GM12878 (cell line): Measurements from ENCODE around the gene HTATIP2. TPM values are rescaled to one million over a fixed set of nuclear protein-coding genes. Genes with fewer than 3 reads are reported as not detected.
A peak's percentile ranks its signal among the peaks of the same experiment; 100 is the strongest.

Experiments used
- ATAC-seq: fragments of 200-7000 bp; cut with Tn5 transposase; 3 replicates; pipeline ENCODE4 v1.9.1; 2020; ENCODE audit warnings: mild to moderate bottlenecking, moderate library complexity
- BruUV-seq: library from RNA; stranded (reverse); fragments of 400-500 nt; replicated peaks from 2 replicates; lab custom pipeline; 2021; lab: Mats Ljungman, UMichigan
- CTCF ChIA-PET: fragments of 300-600 bp; sonication (Branson Sonifier 250); formaldehyde crosslinking; extraction: SDS; loops from one replicate; lab custom pipeline; 2021; ENCODE audit warnings: inconsistent platforms; lab: Yijun Ruan, JAX
- POLR2A ChIA-PET: fragments of 350-600 bp; formaldehyde crosslinking; extraction: SDS; loops from one replicate; lab custom pipeline; 2021; ENCODE audit warnings: inconsistent platforms; lab: Charles Lee
- RAD21 ChIA-PET: fragments of 300-600 bp; sonication (Branson Sonifier 250); formaldehyde crosslinking; loops from one replicate; lab custom pipeline; 2023; ENCODE audit warnings: antibody characterized with exemption; ENCODE audit not compliant: unreplicated experiment; lab: Charles Lee
- SMC1A ChIA-PET: fragments of 300-600 bp; sonication (Branson Sonifier 250); formaldehyde crosslinking; loops from one replicate; lab custom pipeline; 2023; ENCODE audit not compliant: unreplicated experiment, uncharacterized antibody; lab: Charles Lee
- DNase-seq: peaks from one replicate; pipeline ENCODE4 v3.0.0-alpha.2; 2011; ENCODE audit warnings: low read depth, low spot score
- FAIRE-seq: peaks from 3 replicates; lab custom pipeline; 2011; peaks lifted over from hg19 to GRCh38; lab: Jason Lieb, UNC
- H2AFZ ChIP-seq: 2 replicates; pipeline ENCODE4 v1.6.0; 2011; ENCODE audit warnings: low read depth, low read length, control low read depth; ENCODE audit not compliant: control insufficient read depth
- H3K27ac ChIP-seq: 2 replicates; pipeline ENCODE4 v1.5.1; 2011; ENCODE audit warnings: control low read depth; ENCODE audit not compliant: control insufficient read depth, insufficient read depth
- H3K27me3 ChIP-seq, 2 experiments: replicated peaks in 1 of 2; 2 replicates each; pipeline versions ENCODE4 v1.6.0 to v1.6.1; 2011; ENCODE audit warnings: low read length in 1 of 2; ENCODE audit not compliant: control insufficient read depth in 2 of 2, insufficient read depth in 2 of 2
- H3K36me3 ChIP-seq, 2 experiments: 2 replicates each; pipeline ENCODE4 v1.5.1; 2011; ENCODE audit warnings: low read length in 1 of 2; ENCODE audit not compliant: control insufficient read depth in 2 of 2, insufficient read depth in 2 of 2
- H3K4me1 ChIP-seq: 2 replicates; pipeline ENCODE4 v1.6.1; 2011; ENCODE audit warnings: mild to moderate bottlenecking, low read length, moderate library complexity, mixed read lengths; ENCODE audit not compliant: control insufficient read depth, insufficient read depth
- H3K4me2 ChIP-seq: 2 replicates; pipeline ENCODE4 v1.6.0; 2011; ENCODE audit warnings: control low read depth; ENCODE audit not compliant: control insufficient read depth, insufficient read depth
- H3K4me3 ChIP-seq: fragments of 200-600 bp; sonication (generic); 2 replicates; pipeline ENCODE4 v1.5.1; 2016
- H3K79me2 ChIP-seq: 2 replicates; pipeline ENCODE4 v1.6.0; 2011; ENCODE audit warnings: low read length; ENCODE audit not compliant: control insufficient read depth, insufficient read depth
- H3K9ac ChIP-seq: 2 replicates; pipeline ENCODE4 v1.8.0; 2011; ENCODE audit warnings: low read length, control low read depth, mixed read lengths; ENCODE audit not compliant: control insufficient read depth, insufficient read depth
- H3K9me3 ChIP-seq: replicated peaks from 3 replicates; pipeline ENCODE4 v1.5.1; 2011; ENCODE audit warnings: mild to moderate bottlenecking, low read length; ENCODE audit not compliant: control insufficient read depth, insufficient read depth
- H4K20me1 ChIP-seq: 2 replicates; pipeline ENCODE4 v1.6.0; 2011; ENCODE audit not compliant: control insufficient read depth, insufficient read depth
- BCLAF1 ChIP-seq: fragments of 450-650 bp; IDR thresholded peaks from 2 replicates; pipeline ENCODE4 v1.6.1; 2017; ENCODE audit warnings: antibody characterized with exemption, mild to moderate bottlenecking, moderate library complexity
- CEBPB ChIP-seq, 2 experiments: fragments of 150-350 bp in 1 of 2; IDR thresholded peaks; 2 replicates each; pipeline ENCODE4 v1.6.1; 2012 to 2014; ENCODE audit warnings: low read depth in 2 of 2, low read length in 2 of 2, borderline replicate concordance in 1 of 2, inconsistent platforms in 1 of 2
- EP300 ChIP-seq, 2 experiments: fragments of 150-350 bp in 1 of 2; IDR thresholded peaks; 2 replicates each; pipeline ENCODE4 v1.6.1; 2011 to 2012; ENCODE audit warnings: low read depth in 2 of 2, low read length in 2 of 2, borderline replicate concordance in 1 of 2, improper control_type of control experiment in 1 of 2, inconsistent platforms in 1 of 2; ENCODE audit not compliant: control insufficient read depth in 1 of 2
- KDM1A ChIP-seq: fragments of 200-600 bp; sonication (generic); IDR thresholded peaks from 2 replicates; pipeline ENCODE4 v1.6.1; 2016; ENCODE audit warnings: borderline replicate concordance
- NFXL1 ChIP-seq: fragments of 450-650 bp; IDR thresholded peaks from 2 replicates; pipeline ENCODE4 v1.6.1; 2017; ENCODE audit warnings: antibody characterized with exemption, mild to moderate bottlenecking, borderline replicate concordance
- NFYB ChIP-seq: IDR thresholded peaks from 2 replicates; pipeline ENCODE4 v1.6.1; 2011; ENCODE audit warnings: low read depth, mild to moderate bottlenecking, low read length, improper control_type of control experiment, moderate library complexity; ENCODE audit not compliant: insufficient read depth
- PRDM15 ChIP-seq: fragments of 450-650 bp; formaldehyde crosslinking; IDR thresholded peaks from 2 replicates; pipeline ENCODE4 v1.4.0; 2020; ENCODE audit warnings: mild to moderate bottlenecking, moderate library complexity
- USF1 ChIP-seq: IDR thresholded peaks from 2 replicates; pipeline ENCODE4 v1.6.1; 2011; ENCODE audit warnings: borderline replicate concordance, low read depth, mild to moderate bottlenecking, moderate library complexity, mixed read lengths, low read length; ENCODE audit not compliant: insufficient read depth; ENCODE audit errors: extremely low read length
- ZBTB33 ChIP-seq: fragments of 450-650 bp; IDR thresholded peaks from 2 replicates; pipeline ENCODE4 v1.6.1; 2017; ENCODE audit warnings: mild to moderate bottlenecking
- ZSCAN29 ChIP-seq: fragments of 450-650 bp; IDR thresholded peaks from 2 replicates; pipeline ENCODE4 v1.6.1; 2017; ENCODE audit warnings: mild to moderate bottlenecking, moderate library complexity
- WGBS: methylation state at CpG from one replicate; pipeline ENCODE4 v1.1.6; 2016; ENCODE audit warnings: low lambda C conversion rate; ENCODE audit not compliant: insufficient replicate concordance, insufficient coverage; ENCODE audit errors: missing lambda C conversion rate; 5-methylcytosine and 5-hydroxymethylcytosine counted together
- in situ Hi-C: fragments of 300-500 bp; cut with MboI; formaldehyde crosslinking; loops from 9 replicates; pipeline ENCODE4 v1.14.3; 2018; ENCODE audit warnings: mixed read lengths
- intact Hi-C: fragments of 100-400 bp; cut with micrococcal nuclease; formaldehyde crosslinking; loops from one replicate; pipeline ENCODE4 v1.14.2; 2022; ENCODE audit not compliant: unreplicated experiment
- polyA plus RNA-seq, 11 experiments: library from polyadenylated mRNA; depleted of rRNA in 4 of 11; unstranded in 6 of 11; stranded (reverse) in 5 of 11; fragments of >200 nt; fragmentation: Nextera tagmentation in 4 of 11; fragmentation: Illumina TruSeq in 1 of 11; extraction: Ambion mirVana in 4 of 11; extraction: Trizol in 1 of 11; gene quantifications; 1 replicate in 1 of 11; 2 replicates in 10 of 11; pipeline versions ENCODE4 v1.2.1 to v1.2.3, GENCODE V29; 2011 to 2016; ENCODE audit warnings: inconsistent platforms in 2 of 11, missing spikeins in 2 of 11, low read depth in 1 of 11
- total RNA-seq, 4 experiments: library from RNA; depleted of rRNA in 3 of 4; stranded (reverse); fragments of >200 nt in 3 of 4; fragmentation: Illumina TruSeq in 1 of 4; extraction: Trizol in 1 of 4; gene quantifications; 2 replicates each; pipeline versions ENCODE4 v1.2.1 to v1.2.3, GENCODE V29; 2013 to 2021

HTATIP2 gene
- total and polyA plus RNA-seq, 10 of the 15 experiments (the other 5 are each of a cell fraction or from before 2014, with no cell fraction given): 25.4 to 58.5 (median 42.2) TPM

- Histone ChIP-seq H3K36me3 (peaks cover 0 to 2% of the 10 kb centered on the region in 2 experiments; a peak in 2 of 4 replicates), H3K9me3 (no peaks in the 10 kb centered on the region), H3K79me2 (peaks cover 22% of the 10 kb centered on the region), H3K9ac (peak within 1 kb of the TSS; percentile 89), H2AFZ (peak within 1 kb of the TSS; percentile 99), H3K27ac (peak within 1 kb of the TSS; percentile 96), H3K27me3 (no peaks in the 10 kb centered on the region), H4K20me1 (no peaks in the 10 kb centered on the region), H3K4me3 (peak within 1 kb of the TSS; percentile 94), H3K4me2 (peak within 1 kb of the TSS; percentile 91), H3K4me1 (no peaks in the 10 kb centered on the region)
- ChIA-PET SMC1A (interaction anchor here (0.8 to 1.4 kb wide), 2 partner anchors 10 to 19 kb away, joined by 3 to 13 read pairs; no protein-coding TSS in a partner anchor), CTCF (interaction anchor here (0.6 to 1.8 kb wide), 5 partner anchors 9 to 227 kb away, joined by 3 to 19 read pairs (median 3); no protein-coding TSS in a partner anchor), POLR2A (no interaction called here), RAD21 (interaction anchor here (0.9 kb wide), 1 partner anchor 119 kb away, joined by 4 read pairs; no protein-coding TSS in a partner anchor)
- in situ Hi-C loops (no loop called here), intact Hi-C loops (loop anchor here (2.0 kb wide), 1 partner anchor 223 kb away; no protein-coding TSS in a partner anchor)
- BruUV-seq: no TSS peak
- FAIRE-seq: peak; percentile 94
- 1% methylated on average over 84 of the region's 96 CpGs for WGBS
- peak; percentile 84 for DNase-seq
- ATAC-seq: peak; percentile 88
- TF ChIP-seq ZSCAN29 (0 out of 2 replicates have a peak, but pooled peaks have one; percentile 44), PRDM15 (CRISPR knock-in tag) (no peak), KDM1A (no peak), NFYB (no peak), BCLAF1 (no peak), NFXL1 (no peak), ZBTB33 (no peak), USF1 (peak; percentile 97), EP300 (IDR thresholded peaks at IDR 0.05; ENCODE audit: borderline replicate concordance in 1 of 2, control insufficient read depth in 1 of 2, low read depth in 2 of 2, low read length in 2 of 2) (no peak), CEBPB (IDR thresholded peaks at IDR 0.05; ENCODE audit: borderline replicate concordance in 1 of 2, low read depth in 2 of 2, low read length in 2 of 2) (no peak)
Measured at GRCh38 chr11:20387261-20388095, 24.0 kb downstream of the HTATIP2 start, which contains the start of gene PRMT3. PRMT3 (plus strand) TSS chr11:20387716; CDS start chr11:20387747, 31 bp downstream.
